ENCODE data around the gene KANSL3. TPM values are rescaled to one million over a fixed set of nuclear protein-coding genes. Genes with fewer than 3 reads are reported as not detected.
"Not testable (repeated sequence)": the region's sequence is repeated elsewhere in the genome, so short reads cannot be mapped to it uniquely, and the experiment has no call there.

The KANSL3 gene
- polyA plus RNA-seq, 2 donors, result 11.9 to 17.2 TPM

DNA sequence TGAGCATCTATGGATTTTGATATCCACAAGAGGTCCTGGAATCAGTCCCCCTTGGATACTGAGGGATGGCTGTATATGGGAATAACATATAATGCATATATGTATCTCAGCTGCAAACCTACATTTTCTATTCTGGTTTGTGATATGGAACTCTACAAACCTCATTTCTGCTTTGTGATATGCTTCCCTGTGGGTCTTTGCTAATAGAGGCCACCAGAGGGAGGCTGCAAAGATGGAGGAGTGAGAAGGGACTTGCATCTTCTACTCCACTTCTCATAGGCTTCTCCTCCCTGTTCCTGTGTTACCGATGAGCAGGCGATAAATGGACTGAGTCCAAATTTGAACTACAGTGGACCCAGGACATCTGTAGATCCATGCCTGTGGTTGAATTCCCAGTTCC lies 63.7 kb downstream of the KANSL3 start:
- Histone ChIP-seq H3K36me3 (ENCODE audit: control insufficient read depth in 2 of 2, insufficient read depth in 2 of 2, low read length in 1 of 2) (no peaks in the 10 kb centered on the region), H3K27ac (ENCODE audit: low read depth in 2 of 2, low read length in 1 of 2) (no peak overlapping the region), H3K4me3 (ENCODE audit: low read depth in 1 of 2, low read length in 2 of 2) (no peak overlapping the region), H3K27me3 (ENCODE audit: control insufficient read depth in 1 of 2, insufficient read depth in 2 of 2, low read length in 2 of 2) (no peaks in the 10 kb centered on the region), H3K4me1 (ENCODE audit: control insufficient read depth in 2 of 2, insufficient read depth in 2 of 2, low read length in 1 of 2) (no peaks in the 10 kb centered on the region), H3K9me3 (ENCODE audit: control insufficient read depth in 2 of 2, insufficient read depth in 1 of 2, low read depth in 1 of 2, low read length in 1 of 2) (no peaks in the 10 kb centered on the region)
- WGBS, 2 donors, result 91 to 99% methylated on average over 2 of the region's 2 CpGs

- 95 to 98% methylated on average over 3 of the region's 3 CpGs for WGBS, 2 donors
- no peaks in the 10 kb centered on the region for H3K4me1 ChIP-seq (ENCODE audit: control insufficient read depth in 2 of 2, insufficient read depth in 2 of 2, low read length in 1 of 2)
- H3K4me3 ChIP-seq (ENCODE audit: low read depth in 1 of 2, low read length in 2 of 2), result no peak overlapping the region
- H3K27ac ChIP-seq (ENCODE audit: low read depth in 2 of 2, low read length in 1 of 2), result no peak overlapping the region
- no peaks in the 10 kb centered on the region for H3K9me3 ChIP-seq (ENCODE audit: control insufficient read depth in 2 of 2, insufficient read depth in 1 of 2, low read depth in 1 of 2, low read length in 1 of 2)
- H3K27me3 ChIP-seq (ENCODE audit: control insufficient read depth in 1 of 2, insufficient read depth in 2 of 2, low read length in 2 of 2), result no peaks in the 10 kb centered on the region
- no peaks in the 10 kb centered on the region for H3K36me3 ChIP-seq (ENCODE audit: control insufficient read depth in 2 of 2, insufficient read depth in 2 of 2, low read length in 1 of 2)
Measured at GRCh38 chr2:96568094-96568493, 70.0 kb downstream of the KANSL3 start.

DNA sequence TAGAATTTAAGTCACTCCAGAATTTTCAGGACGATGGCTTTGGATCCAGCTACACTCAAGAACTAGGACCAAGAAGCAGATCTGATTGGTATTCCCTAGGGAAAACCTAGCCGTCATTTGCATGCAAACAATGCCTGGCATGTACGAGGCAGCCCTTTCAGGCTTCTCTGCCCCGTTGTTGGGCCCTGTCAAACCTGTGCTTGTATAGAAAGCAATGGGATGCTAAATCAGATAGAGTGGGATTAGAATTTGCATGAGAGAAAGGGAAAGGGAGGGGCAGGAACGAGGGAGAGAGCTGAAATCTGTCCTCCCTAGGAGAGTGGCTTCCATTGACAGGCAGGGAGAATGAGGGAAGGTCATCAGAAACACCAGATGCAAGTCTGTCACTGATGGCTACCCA lies 73.0 kb downstream of the KANSL3 start:
- H3K27me3 ChIP-seq (ENCODE audit: control insufficient read depth in 1 of 2, insufficient read depth in 2 of 2, low read length in 2 of 2), result no peaks in the 10 kb centered on the region
- H3K36me3 ChIP-seq (ENCODE audit: control insufficient read depth in 2 of 2, insufficient read depth in 2 of 2, low read length in 1 of 2), result no peaks in the 10 kb centered on the region
- no peak overlapping the region for H3K27ac ChIP-seq (ENCODE audit: low read depth in 2 of 2, low read length in 1 of 2)
- H3K4me1 ChIP-seq (ENCODE audit: control insufficient read depth in 2 of 2, insufficient read depth in 2 of 2, low read length in 1 of 2), result no peaks in the 10 kb centered on the region
- H3K4me3 ChIP-seq (ENCODE audit: low read depth in 1 of 2, low read length in 2 of 2), result no peak overlapping the region
- WGBS, 2 donors, result 70 to 74% methylated on average over 5 of the region's 5 CpGs
- no peaks in the 10 kb centered on the region for H3K9me3 ChIP-seq (ENCODE audit: control insufficient read depth in 2 of 2, insufficient read depth in 1 of 2, low read depth in 1 of 2, low read length in 1 of 2)

- Histone ChIP-seq H3K9me3 (ENCODE audit: control insufficient read depth in 2 of 2, insufficient read depth in 1 of 2, low read depth in 1 of 2, low read length in 1 of 2) (no peaks in the 10 kb centered on the region), H3K4me1 (ENCODE audit: control insufficient read depth in 2 of 2, insufficient read depth in 2 of 2, low read length in 1 of 2) (no peaks in the 10 kb centered on the region), H3K4me3 (ENCODE audit: low read depth in 1 of 2, low read length in 2 of 2) (no peak overlapping the region), H3K36me3 (ENCODE audit: control insufficient read depth in 2 of 2, insufficient read depth in 2 of 2, low read length in 1 of 2) (no peaks in the 10 kb centered on the region), H3K27me3 (ENCODE audit: control insufficient read depth in 1 of 2, insufficient read depth in 2 of 2, low read length in 2 of 2) (no peaks in the 10 kb centered on the region), H3K27ac (ENCODE audit: low read depth in 2 of 2, low read length in 1 of 2) (no peak overlapping the region)
- 79 to 80% methylated on average over 3 of the region's 3 CpGs for WGBS, 2 donors
Measured at GRCh38 chr2:96564563-96564962, 73.5 kb downstream of the KANSL3 start.

GRCh38 chr2:96564026-96564425 lies 74.1 kb downstream of the KANSL3 start:
- Histone ChIP-seq H3K9me3 (ENCODE audit: control insufficient read depth in 2 of 2, insufficient read depth in 1 of 2, low read depth in 1 of 2, low read length in 1 of 2) (no peaks in the 10 kb centered on the region), H3K4me1 (ENCODE audit: control insufficient read depth in 2 of 2, insufficient read depth in 2 of 2, low read length in 1 of 2) (no peaks in the 10 kb centered on the region), H3K4me3 (ENCODE audit: low read depth in 1 of 2, low read length in 2 of 2) (no peak overlapping the region), H3K27me3 (ENCODE audit: control insufficient read depth in 1 of 2, insufficient read depth in 2 of 2, low read length in 2 of 2) (no peaks in the 10 kb centered on the region), H3K36me3 (ENCODE audit: control insufficient read depth in 2 of 2, insufficient read depth in 2 of 2, low read length in 1 of 2) (no peaks in the 10 kb centered on the region), H3K27ac (ENCODE audit: low read depth in 2 of 2, low read length in 1 of 2) (no peak overlapping the region)
- WGBS, 2 donors, result 74 to 81% methylated on average over 4 of the region's 4 CpGs

- Histone ChIP-seq H3K27ac (ENCODE audit: low read depth in 2 of 2, low read length in 1 of 2) (no peak overlapping the region), H3K36me3 (ENCODE audit: control insufficient read depth in 2 of 2, insufficient read depth in 2 of 2, low read length in 1 of 2) (no peaks in the 10 kb centered on the region), H3K4me1 (ENCODE audit: control insufficient read depth in 2 of 2, insufficient read depth in 2 of 2, low read length in 1 of 2) (peaks cover 4% of the 10 kb centered on the region in 2 donors), H3K4me3 (ENCODE audit: low read depth in 1 of 2, low read length in 2 of 2) (no peak overlapping the region), H3K27me3 (ENCODE audit: control insufficient read depth in 1 of 2, insufficient read depth in 2 of 2, low read length in 2 of 2) (no peaks in the 10 kb centered on the region), H3K9me3 (ENCODE audit: control insufficient read depth in 2 of 2, insufficient read depth in 1 of 2, low read depth in 1 of 2, low read length in 1 of 2) (peaks cover 0 to 3% of the 10 kb centered on the region in 2 donors)
- 87 to 93% methylated on average over 8 of the region's 8 CpGs for WGBS, 2 donors
Measured at GRCh38 chr2:96558485-96558884, 79.6 kb downstream of the KANSL3 start.

GRCh38 chr2:96558061-96558460 lies 80.1 kb downstream of the KANSL3 start:
- peaks cover 4% of the 10 kb centered on the region in 2 donors for H3K4me1 ChIP-seq (ENCODE audit: control insufficient read depth in 2 of 2, insufficient read depth in 2 of 2, low read length in 1 of 2)
- peaks cover 0 to 3% of the 10 kb centered on the region in 2 donors for H3K9me3 ChIP-seq (ENCODE audit: control insufficient read depth in 2 of 2, insufficient read depth in 1 of 2, low read depth in 1 of 2, low read length in 1 of 2)
- H3K27ac ChIP-seq (ENCODE audit: low read depth in 2 of 2, low read length in 1 of 2), result no peak overlapping the region
- no peak overlapping the region for H3K4me3 ChIP-seq (ENCODE audit: low read depth in 1 of 2, low read length in 2 of 2)
- 86 to 89% methylated on average over 6 of the region's 6 CpGs for WGBS, 2 donors
- H3K27me3 ChIP-seq (ENCODE audit: control insufficient read depth in 1 of 2, insufficient read depth in 2 of 2, low read length in 2 of 2), result no peaks in the 10 kb centered on the region
- no peaks in the 10 kb centered on the region for H3K36me3 ChIP-seq (ENCODE audit: control insufficient read depth in 2 of 2, insufficient read depth in 2 of 2, low read length in 1 of 2)

DNA sequence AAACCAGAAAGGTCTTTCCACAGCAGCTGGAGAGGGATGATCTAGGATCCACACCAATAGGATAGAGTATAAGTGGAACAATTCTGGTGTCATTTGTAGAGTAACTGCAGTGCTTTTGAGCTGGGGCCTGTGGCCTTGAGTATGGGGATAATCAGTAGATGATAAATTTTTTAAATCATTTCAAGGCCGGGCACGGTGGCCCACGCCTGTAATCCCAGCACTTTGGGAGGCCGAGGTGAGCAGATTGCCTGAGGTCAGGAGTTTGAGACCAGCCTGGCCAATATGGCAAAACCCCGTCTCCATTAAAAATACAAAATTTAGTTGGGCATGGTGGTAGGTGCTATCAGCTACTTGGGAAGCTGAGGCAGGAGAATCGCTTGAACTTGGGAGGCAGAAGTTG lies 80.7 kb downstream of the KANSL3 start:
- H3K27me3 ChIP-seq (ENCODE audit: control insufficient read depth in 1 of 2, insufficient read depth in 2 of 2, low read length in 2 of 2); H3K36me3 ChIP-seq (ENCODE audit: control insufficient read depth in 2 of 2, insufficient read depth in 2 of 2, low read length in 1 of 2); H3K9me3 ChIP-seq (ENCODE audit: control insufficient read depth in 2 of 2, insufficient read depth in 1 of 2, low read depth in 1 of 2, low read length in 1 of 2); H3K4me1 ChIP-seq (ENCODE audit: control insufficient read depth in 2 of 2, insufficient read depth in 2 of 2, low read length in 1 of 2); H3K4me3 ChIP-seq (ENCODE audit: low read depth in 1 of 2, low read length in 2 of 2); H3K27ac ChIP-seq (ENCODE audit: low read depth in 2 of 2, low read length in 1 of 2): not testable (repeated sequence)
- 89 to 91% methylated on average over 6 of the region's 6 CpGs for WGBS, 2 donors

DNA sequence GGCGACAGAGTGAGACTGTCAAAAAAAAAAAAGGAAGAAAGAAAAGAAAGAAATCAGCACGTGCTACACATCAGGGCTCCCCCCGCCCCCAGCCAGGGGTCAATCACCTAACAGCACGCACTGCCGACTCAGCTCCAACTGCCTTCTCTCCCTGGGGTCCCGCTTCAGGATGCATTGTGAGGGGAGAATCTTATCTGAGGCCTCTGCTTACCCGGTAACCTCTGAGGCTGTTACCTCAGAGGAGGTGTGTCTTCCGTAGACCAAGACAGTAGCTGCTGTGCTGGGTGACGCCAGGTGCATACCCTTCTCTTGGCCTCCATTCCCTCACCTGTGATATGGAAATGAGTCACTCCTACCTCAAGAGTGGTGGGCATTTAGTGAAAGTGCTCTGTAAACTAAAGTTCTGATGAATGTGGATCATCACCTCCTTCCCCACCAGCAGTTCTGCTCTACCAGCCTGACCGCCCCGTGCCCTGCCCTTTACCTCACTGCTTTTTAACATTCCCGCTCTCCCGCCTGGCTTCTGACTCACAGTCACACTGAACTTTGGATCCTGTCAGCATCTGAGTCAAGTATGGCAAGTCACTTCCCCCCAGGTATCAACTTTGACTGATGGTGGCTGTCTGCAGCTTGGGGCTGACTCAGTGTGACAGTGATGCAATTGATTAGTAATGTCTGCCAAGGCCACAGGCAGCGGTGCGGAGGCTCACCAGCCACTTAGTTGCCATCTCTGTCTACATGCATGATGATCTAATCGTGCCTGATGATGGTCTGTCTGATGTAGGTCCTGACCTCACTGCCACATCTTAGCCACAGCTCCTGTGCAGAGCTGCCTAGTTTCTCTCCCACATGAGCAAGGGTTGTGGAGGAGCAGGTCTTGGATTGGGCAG lies 81.4 kb downstream of the KANSL3 start:
- H3K9me3 ChIP-seq (ENCODE audit: control insufficient read depth in 2 of 2, insufficient read depth in 1 of 2, low read depth in 1 of 2, low read length in 1 of 2), result peaks cover 0 to 3% of the 10 kb centered on the region in 2 donors
- no peak overlapping the region for H3K27ac ChIP-seq (ENCODE audit: low read depth in 2 of 2, low read length in 1 of 2)
- H3K4me3 ChIP-seq (ENCODE audit: low read depth in 1 of 2, low read length in 2 of 2), result no peak overlapping the region
- H3K4me1 ChIP-seq (ENCODE audit: control insufficient read depth in 2 of 2, insufficient read depth in 2 of 2, low read length in 1 of 2), result peaks cover 4% of the 10 kb centered on the region in 2 donors
- no peaks in the 10 kb centered on the region for H3K27me3 ChIP-seq (ENCODE audit: control insufficient read depth in 1 of 2, insufficient read depth in 2 of 2, low read length in 2 of 2)
- peaks cover 0 to 6% of the 10 kb centered on the region in 2 donors for H3K36me3 ChIP-seq (ENCODE audit: control insufficient read depth in 2 of 2, insufficient read depth in 2 of 2, low read length in 1 of 2)
- WGBS, 2 donors, result 68 to 70% methylated on average over 16 of the region's 16 CpGs

GRCh38 chr2:96555146-96555610 lies 82.9 kb downstream of the KANSL3 start:
- peaks cover 0 to 3% of the 10 kb centered on the region in 2 donors for H3K9me3 ChIP-seq (ENCODE audit: control insufficient read depth in 2 of 2, insufficient read depth in 1 of 2, low read depth in 1 of 2, low read length in 1 of 2)
- H3K27ac ChIP-seq (ENCODE audit: low read depth in 2 of 2, low read length in 1 of 2), result no peak overlapping the region
- peaks cover 4% of the 10 kb centered on the region in 2 donors for H3K4me1 ChIP-seq (ENCODE audit: control insufficient read depth in 2 of 2, insufficient read depth in 2 of 2, low read length in 1 of 2)
- no peak overlapping the region for H3K4me3 ChIP-seq (ENCODE audit: low read depth in 1 of 2, low read length in 2 of 2)
- peaks cover 0 to 11% of the 10 kb centered on the region in 2 donors for H3K36me3 ChIP-seq (ENCODE audit: control insufficient read depth in 2 of 2, insufficient read depth in 2 of 2, low read length in 1 of 2)
- WGBS, 2 donors, result 80 to 86% methylated on average over 14 of the region's 14 CpGs
- no peaks in the 10 kb centered on the region for H3K27me3 ChIP-seq (ENCODE audit: control insufficient read depth in 1 of 2, insufficient read depth in 2 of 2, low read length in 2 of 2)

All from esophagus (tissue), 2 donors.